HG03159 (cell line): ENCODE measurements around the gene KCNJ4.
"Not testable (repeated sequence)": the region's sequence is repeated elsewhere in the genome, so short reads cannot be mapped to it uniquely, and the experiment has no call there.

Experiments used
- ATAC-seq: cut with Tn5 transposase; IDR thresholded peaks from one replicate; pipeline ENCODE4 v1.9.1; 2021; ENCODE audit warnings: mild to moderate bottlenecking, moderate library complexity; ENCODE audit not compliant: unreplicated experiment

The KCNJ4 gene

GRCh38 chr22:38388506-38389427 is 66.2 kb downstream of the KCNJ4 start:
- ATAC-seq = not testable (repeated sequence)

GRCh38 chr22:38386918-38387317 is 68.1 kb downstream of the KCNJ4 start:
- not testable (repeated sequence) for ATAC-seq

GRCh38 chr22:38383417-38383816 is 71.6 kb downstream of the KCNJ4 start:
- ATAC-seq = no peak

- ATAC-seq = not testable (repeated sequence)
Observed at GRCh38 chr22:38381371-38381770, 73.6 kb downstream of the KCNJ4 start.
